CD4-positive, alpha-beta T cell treated with Interleukin-10 for 1 hour (primary cell): ENCODE measurements around the gene MAML2.

Experiments
- DNase-seq: peaks from one replicate; pipeline ENCODE4 v3.0.0-alpha.2; 2020

The MAML2 gene

DNA sequence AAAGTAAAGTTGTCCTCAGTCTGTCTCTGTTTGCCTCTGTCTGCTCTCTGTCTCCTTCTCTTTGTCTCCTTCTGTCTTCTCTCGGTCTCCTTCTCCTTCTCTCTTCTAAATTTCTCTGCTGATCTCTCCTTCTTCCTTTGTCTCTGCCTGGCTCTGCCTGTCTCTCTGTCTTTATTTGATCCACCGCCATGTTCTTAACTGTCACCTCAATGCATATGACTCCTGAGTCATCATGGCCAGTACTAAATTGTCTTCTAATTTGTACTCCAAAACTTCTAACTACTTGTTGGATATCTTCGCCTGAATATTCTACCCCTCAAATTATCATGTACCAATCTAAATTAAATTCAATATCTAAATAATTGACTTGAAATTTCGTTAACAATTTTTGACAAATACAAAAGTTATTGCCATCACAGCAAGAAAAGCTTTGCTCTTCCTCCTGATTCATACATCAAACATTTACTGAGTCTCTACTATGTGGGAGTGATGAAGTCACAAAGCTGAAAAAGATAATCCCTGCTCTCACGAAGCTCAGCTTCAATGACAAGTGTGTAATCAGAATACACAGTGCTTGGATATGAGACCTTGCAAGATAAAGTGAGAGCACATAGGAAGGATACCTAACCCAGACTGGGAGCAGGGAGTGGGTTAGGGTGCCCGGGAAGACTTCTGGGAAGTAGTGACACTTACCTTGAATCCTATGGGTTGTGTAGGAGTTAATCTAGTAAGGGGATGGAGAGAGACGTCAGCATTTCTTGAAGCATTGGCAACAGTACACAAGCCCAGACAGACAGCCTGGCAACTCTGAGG is 193.0 kb downstream of the MAML2 start:
- DNase-seq: no peak

GRCh38 chr11:96147906-96148486 is 195.0 kb downstream of the MAML2 start:
- DNase-seq: no peak

DNA sequence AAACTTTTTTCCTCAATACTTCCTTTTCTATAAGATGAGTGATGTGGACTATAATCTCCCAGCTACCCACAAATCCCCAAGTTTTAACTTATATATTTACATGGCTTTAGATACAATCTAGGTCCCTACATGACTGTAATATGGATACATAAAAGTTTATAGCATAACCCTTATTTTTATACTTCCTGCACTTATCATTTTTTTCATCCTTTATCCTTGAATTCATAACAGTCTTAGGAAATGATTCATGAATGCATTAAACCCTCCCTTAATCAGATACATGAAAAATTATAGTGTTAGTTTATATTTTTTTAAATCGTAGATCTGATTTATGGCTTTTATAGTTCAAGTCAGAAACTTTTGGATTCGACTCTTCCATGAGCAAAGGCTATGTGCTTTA is 195.8 kb downstream of the MAML2 start:
- no peak for DNase-seq

- no peak for DNase-seq
These were observed 196.2 kb downstream of the MAML2 start for GRCh38 chr11:96146765-96147164.

DNA sequence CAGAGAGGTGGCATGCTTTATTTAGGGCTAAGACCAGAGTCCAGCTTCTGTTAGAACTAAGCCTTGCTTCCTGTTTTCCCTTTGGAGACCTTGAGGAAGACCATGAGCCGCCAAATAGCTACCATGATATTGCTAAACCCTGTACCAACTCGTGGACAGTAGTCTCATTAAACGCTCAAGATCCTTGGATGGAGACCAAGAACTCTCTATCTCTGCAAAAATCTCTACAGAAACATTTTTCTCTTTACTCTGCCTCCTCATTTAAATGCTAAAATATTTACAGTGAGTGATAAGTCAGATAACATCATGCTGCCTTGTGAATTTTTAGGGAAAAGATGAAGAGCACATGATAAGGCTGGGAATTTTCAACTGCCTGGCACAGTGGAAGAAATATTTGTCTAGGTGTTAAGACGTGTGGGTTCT is 197.8 kb downstream of the MAML2 start:
- DNase-seq: no peak

- DNase-seq: no peak
These were observed 198.4 kb downstream of the MAML2 start for GRCh38 chr11:96144553-96144952.

GRCh38 chr11:96143041-96143521 is 199.9 kb downstream of the MAML2 start:
- DNase-seq: no peak

DNA sequence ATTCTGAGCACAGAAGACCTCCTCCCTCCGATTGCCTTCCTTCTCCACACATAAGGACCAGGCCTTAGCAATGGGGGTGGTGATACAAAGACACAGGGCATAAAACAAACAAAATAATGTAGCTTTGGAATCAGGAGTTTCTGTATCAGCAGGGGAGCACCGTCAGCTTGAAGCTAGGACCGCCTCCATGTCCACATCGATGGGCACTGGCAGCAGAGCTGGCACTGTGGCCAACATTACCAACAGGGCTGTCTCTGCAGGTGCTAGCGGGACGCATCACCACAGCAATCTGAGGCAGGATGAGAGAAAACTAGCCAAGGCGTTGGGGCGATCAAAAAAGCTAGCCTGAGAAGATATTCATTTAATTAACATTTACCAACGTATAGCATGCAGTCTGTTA is 201.4 kb downstream of the MAML2 start:
- DNase-seq: no peak

DNA sequence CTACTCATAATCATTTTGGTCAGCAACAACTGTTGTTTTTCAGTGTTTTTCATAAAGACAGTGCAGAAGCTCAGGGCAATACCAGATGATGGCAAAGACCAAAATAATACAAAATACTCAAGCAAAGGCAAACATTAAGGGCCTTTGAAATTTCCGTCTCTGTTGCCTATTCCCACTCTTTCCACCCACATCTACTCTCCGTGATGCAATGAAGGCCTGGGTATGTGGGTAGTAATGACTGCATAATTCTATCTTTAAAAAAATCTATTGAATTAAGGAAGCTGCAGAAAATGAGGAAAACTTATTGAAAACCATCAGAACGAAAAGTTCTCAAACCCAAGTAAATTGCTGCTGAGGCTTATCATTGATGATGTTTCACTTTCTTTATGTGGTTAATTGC is 203.3 kb downstream of the MAML2 start:
- DNase-seq: no peak

GRCh38 chr11:96137373-96137772 is 205.6 kb downstream of the MAML2 start:
- DNase-seq: no peak

DNA sequence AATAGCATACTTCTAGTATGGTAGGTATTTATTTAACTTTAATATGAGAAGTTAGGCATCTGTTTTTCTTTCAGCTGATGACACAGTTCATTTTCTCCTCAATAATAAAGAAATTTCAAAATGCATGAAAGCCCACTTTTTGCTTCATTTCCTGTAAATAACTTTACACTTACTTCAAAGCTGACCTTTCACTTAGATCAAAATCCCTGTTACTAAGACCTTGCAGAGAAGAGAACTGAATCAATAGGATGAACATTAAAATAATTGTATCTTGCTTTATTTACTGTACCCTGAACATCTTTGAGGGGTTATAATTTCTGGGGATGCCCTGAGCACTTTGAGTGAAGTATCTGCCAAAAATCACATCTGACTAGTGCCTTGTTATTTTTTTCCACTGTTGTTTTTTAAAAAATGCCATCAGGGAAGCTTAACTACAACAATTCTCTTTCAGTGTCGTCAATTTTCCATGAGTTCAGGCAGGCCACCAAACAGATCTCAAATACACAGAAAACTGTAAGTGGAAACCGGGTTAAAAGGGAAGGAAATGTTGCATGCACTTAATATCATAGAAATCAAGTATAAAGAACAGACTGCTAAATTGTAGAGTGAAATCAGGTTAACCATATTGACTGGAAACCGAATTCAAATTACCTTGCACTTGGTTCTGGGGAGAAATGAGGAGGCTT is 206.2 kb downstream of the MAML2 start:
- DNase-seq: no peak

- peak; percentile 44 for DNase-seq
These were observed 208.4 kb downstream of the MAML2 start for GRCh38 chr11:96134602-96135001.

GRCh38 chr11:96132437-96132836 is 210.6 kb downstream of the MAML2 start:
- DNase-seq: no peak

GRCh38 chr11:96130061-96130620 is 212.9 kb downstream of the MAML2 start:
- no peak for DNase-seq

- DNase-seq: no peak
These were observed 215.4 kb downstream of the MAML2 start for GRCh38 chr11:96127596-96127959.

GRCh38 chr11:96126917-96127595 is 215.9 kb downstream of the MAML2 start:
- no peak for DNase-seq

GRCh38 chr11:96125400-96125799 is 217.6 kb downstream of the MAML2 start:
- no peak for DNase-seq

- no peak for DNase-seq
These were observed 218.8 kb downstream of the MAML2 start for GRCh38 chr11:96124155-96124554.

DNA sequence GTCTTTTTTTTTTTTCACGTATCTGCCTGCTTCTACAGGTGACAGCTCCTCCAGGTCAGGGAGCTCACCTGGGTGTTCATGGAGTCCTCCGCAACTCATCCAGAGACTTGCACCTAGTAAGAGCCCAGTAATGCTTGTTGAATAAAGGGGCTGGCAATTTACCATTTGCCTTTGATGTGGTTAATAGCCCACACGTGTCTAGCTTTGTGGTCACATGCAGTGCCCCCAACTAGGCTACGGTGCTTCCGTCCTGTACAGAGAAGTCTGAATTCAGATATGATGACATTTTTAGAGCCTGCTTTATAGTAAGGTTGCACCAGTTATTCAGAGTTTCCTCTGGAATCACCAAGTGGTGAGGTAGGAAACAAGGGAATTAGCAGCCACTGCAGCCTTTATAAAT is 219.7 kb downstream of the MAML2 start:
- DNase-seq: no peak

DNA sequence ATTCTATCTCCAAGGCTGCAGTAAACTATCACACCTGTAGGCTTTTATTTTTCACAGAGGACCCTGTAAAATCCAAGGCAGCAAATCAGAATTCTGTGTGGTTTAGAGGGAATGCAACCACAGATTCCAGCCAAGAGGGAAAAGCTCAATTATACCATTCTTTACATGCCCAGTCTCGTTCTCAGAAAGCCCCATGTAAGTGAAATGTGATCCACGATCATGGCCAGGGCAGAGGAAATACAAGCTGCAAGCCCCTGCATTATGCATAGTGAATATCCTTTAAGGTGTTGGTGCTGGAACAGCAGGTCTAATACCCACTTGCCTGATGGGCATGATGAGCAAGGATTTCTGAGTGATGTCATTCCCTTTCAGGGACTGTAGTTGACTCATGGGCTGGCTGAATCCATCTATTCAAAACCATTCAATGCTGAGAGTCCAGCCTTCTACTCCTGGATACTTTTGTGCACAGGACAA is 220.4 kb downstream of the MAML2 start:
- no peak for DNase-seq

GRCh38 chr11:96119211-96119610 is 223.8 kb downstream of the MAML2 start:
- DNase-seq: no peak

DNA sequence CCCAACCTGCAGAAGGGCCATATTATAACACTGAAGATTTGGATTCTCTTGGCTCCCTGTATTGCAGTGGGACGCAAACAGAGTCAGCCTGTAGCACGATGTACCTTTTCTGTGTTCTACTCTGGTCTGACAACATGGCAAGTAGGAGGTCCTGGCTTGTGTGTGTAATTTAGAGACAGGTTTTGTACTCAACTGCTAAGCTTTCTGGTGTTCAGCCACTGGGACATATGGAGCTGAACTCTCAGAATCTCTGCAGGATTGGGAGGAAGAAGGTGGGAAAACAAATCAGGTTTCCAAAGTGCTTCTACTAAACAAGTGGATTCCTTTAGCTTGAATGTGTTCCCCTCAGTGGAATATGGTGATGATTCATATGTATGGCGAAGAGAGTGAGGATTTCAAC is 226.6 kb downstream of the MAML2 start:
- no peak for DNase-seq
